KBM-7 (cell line): Measurements from ENCODE around the gene MAP3K20.
A peak's percentile ranks its signal among the peaks of the same experiment; 100 is the strongest.
"Not testable (repeated sequence)": the region's sequence is repeated elsewhere in the genome, so short reads cannot be mapped to it uniquely, and the experiment has no call there.

Experiments used
- DNase-seq: peaks from one replicate; pipeline ENCODE4 v3.0.0-alpha.2; 2015
- in situ Hi-C: fragments of 300-500 bp; cut with MboI; formaldehyde crosslinking; loops from 2 replicates; pipeline ENCODE4 v1.14.3; 2020; ENCODE audit warnings: low sequenced_read_pairs, low pct_unique_long_range_greater_than_20kb, mixed read lengths

MAP3K20 gene

GRCh38 chr2:173109253-173110188, 33.9 kb downstream of the MAP3K20 start:
- in situ Hi-C loops = no loop called here
- no peak for DNase-seq

GRCh38 chr2:173117678-173118077, 42.0 kb downstream of the MAP3K20 start:
- in situ Hi-C loops = no loop called here
- no peak for DNase-seq

- no peak for DNase-seq
- in situ Hi-C loops = no loop called here
These were observed 42.7 kb downstream of the MAP3K20 start for GRCh38 chr2:173118395-173118794.

GRCh38 chr2:173119069-173119807, 43.6 kb downstream of the MAP3K20 start:
- no peak for DNase-seq

GRCh38 chr2:173119944-173120343, 44.3 kb downstream of the MAP3K20 start:
- DNase-seq = no peak
- in situ Hi-C loops = no loop called here

More at GRCh38 chr2:173119069-173119807, 43.6 kb downstream of the MAP3K20 start:
- in situ Hi-C loops = no loop called here

GRCh38 chr2:173122936-173123335, 47.3 kb downstream of the MAP3K20 start:
- in situ Hi-C loops = no loop called here
- no peak for DNase-seq

GRCh38 chr2:173124441-173124840, 48.8 kb downstream of the MAP3K20 start:
- in situ Hi-C loops = no loop called here
- peak; percentile 12 for DNase-seq

DNA sequence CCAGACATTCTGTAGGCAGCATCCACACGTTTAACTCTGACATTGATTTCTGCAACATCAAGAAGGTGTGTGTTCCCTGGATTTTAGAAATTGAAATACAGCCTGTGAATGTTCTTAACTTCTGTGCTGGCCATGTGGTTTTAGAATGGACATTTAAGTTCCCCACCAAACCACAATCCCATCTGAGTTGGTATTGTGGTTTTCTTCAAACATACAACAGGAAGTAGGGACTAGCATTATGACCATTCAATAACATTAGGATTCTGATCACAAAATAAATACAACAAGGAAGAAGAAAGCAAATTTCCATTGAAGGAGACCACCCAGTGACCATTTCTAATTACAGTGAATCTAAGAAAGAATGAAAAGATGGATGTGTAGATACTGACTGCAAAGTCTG, 51.2 kb downstream of the MAP3K20 start:
- in situ Hi-C loops = no loop called here
- peak; percentile 69 for DNase-seq

DNA sequence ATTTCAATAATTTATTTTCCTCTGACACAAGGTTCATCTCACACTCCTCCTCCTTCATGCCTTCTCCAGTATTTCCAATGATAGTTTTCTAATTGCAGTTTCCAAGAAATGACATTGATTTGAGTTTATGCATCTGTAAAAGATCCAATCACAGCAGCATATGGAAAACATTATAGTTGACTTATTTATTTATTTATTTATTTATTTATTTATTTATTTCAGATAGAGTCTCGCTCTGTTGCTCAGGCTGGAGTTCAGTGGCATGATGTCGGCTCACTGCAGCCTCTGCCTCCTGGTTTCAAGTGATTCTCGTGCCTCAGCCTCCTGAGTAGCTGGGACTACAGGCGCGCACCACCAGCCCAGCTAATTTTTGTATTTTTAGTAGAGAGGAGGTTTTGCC, 52.5 kb downstream of the MAP3K20 start:
- DNase-seq, in situ Hi-C loops: not testable (repeated sequence)

DNA sequence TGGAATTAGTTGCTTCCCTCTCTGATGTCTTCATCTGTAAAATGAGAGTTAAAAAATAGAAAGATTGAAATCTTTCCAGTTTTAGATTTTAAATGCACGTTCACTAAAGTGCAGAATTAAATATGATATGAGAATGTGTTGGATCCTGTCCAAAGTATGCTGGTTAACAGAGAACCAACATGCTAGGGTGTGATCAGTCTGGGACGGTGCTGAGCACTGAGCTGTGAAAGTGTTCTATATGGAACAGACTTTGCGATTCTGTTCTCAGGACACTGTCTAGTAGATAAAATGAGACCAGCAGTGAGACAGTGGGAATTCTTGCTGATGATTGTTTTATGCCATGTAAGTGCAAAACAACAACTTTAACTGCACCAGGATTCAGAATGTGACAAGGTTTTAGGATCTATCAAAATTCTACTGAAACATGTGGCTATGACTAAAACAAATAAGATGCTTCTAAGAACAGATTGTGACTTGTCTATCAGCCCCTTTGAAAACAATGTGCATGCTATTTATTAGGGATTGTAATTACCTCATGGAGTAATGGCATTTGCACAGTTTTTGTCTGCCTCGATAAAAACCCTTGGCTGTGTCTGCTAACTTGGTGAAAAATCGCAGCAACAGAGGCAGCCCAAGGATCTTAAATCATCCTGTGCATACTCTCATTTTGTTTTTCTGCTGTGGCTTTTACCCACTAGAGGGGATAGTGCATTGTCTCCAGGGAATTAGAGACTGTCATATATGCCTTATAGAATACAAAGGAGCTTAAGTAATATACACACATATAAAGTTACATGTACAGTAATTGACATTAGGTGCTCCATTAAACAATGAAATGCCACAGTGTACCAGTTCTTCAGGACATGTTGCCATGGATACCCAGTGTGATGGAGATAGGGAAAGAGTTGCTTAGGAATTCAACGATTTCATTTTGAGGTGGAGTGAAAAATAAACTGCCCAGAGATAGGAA, 55.1 kb downstream of the MAP3K20 start:
- no peak for DNase-seq
- in situ Hi-C loops = no loop called here

DNA sequence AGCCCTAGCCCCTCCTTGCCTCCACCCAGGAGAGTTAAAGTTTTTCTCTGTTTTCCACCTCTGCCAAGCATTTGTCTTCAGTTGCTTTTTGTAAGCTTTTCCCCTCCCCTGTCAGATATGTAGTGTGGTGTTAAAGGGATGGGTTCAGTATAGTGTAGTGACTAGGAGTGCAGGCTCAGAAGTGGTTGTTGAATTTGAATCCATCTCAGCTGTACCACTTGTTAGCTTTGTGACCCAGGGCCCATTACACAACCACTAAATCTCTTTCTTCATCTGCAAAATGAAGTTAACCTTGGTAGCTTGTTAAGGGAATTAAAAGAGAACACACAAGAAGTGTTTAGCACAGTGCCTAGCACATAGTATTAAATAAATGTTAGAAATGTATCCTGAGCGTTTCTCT, 56.9 kb downstream of the MAP3K20 start:
- in situ Hi-C loops = no loop called here
- no peak for DNase-seq

DNA sequence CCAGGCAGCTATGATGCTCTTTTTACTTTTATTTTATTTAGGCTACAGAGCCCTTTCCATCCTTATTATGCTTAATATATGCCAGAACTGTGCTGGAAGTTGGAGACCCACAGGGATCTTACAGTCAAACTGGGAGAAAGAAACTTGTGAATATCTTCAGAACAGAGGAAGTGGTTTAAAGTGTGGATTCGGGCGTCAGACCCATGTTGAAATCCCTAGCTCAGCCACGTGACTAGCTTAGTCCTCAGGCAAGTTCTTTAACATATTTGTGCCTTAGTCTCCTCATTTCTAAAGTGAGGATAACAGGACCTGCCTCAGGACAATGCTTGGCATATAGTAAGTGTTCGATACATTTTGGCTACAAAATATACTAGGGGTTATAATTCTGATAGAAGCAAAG, 59.1 kb downstream of the MAP3K20 start:
- in situ Hi-C loops = no loop called here
- DNase-seq = peak; percentile 58

GRCh38 chr2:173136067-173136466, 60.4 kb downstream of the MAP3K20 start:
- in situ Hi-C loops = no loop called here
- no peak for DNase-seq

- in situ Hi-C loops = no loop called here
- no peak for DNase-seq
These were observed 61.0 kb downstream of the MAP3K20 start for GRCh38 chr2:173136599-173136998.

GRCh38 chr2:173137610-173138009, 62.0 kb downstream of the MAP3K20 start:
- in situ Hi-C loops = no loop called here
- no peak for DNase-seq

- no peak for DNase-seq
- in situ Hi-C loops = no loop called here
These were observed 63.3 kb downstream of the MAP3K20 start for GRCh38 chr2:173138962-173139361.

DNA sequence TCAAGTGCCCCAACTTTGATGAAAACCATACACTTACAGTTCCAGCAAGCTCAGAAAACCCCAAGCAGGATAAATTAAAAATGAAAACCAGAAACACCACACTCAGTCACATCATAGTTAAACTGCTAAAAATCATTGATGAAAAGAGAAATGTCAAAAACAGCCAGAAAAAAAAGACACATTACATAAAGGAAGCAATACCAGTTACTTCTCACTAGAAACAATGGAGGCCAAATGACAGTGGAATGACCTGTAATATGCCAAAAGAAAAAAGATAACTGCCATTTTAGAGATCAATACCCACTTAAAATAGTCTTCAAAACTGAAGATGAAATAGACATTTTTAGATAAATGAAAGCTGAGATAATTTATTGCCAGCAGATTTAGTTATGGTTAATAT, 66.0 kb downstream of the MAP3K20 start:
- in situ Hi-C loops = no loop called here

DNA sequence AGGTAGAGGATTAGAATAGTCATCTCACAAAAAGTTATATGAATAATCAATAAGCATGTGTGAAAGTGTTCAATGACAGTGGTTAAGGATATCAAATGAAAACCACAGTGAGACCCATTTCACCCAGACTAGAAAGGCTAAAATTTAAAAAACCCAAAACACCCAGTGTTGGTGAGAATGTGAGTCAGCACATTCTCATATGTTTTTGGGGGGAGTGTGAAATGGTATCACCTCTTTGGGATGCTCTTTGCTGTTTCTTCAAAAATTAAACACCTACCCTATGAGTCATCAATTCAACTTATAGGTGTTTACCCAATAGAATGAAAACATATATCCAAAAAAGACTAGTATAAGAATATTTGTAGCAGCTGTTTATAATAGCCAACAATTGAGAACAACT, 69.8 kb downstream of the MAP3K20 start:
- in situ Hi-C loops = no loop called here
- no peak for DNase-seq

More for the DNA sequence above, 66.0 kb downstream of the MAP3K20 start:
- DNase-seq = no peak

DNA sequence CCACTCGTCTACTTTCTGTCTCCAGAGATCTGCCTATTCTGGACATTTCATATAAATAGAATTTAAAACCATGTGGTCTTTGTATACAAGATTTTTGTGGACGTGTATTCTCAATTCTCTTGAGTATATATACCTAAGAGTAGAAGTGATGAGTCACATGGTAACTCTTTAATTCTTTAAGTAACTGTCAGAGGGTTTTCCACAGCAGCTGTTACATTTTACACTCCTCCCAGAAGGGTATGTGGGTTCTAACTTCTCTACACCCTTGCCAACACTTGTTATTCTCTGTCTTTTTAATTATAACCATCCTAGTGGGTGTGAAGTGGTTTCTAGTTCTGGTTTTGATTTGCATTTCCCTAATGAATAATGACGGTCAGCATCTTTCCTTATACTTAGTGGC, 70.9 kb downstream of the MAP3K20 start:
- DNase-seq = no peak
- in situ Hi-C loops = no loop called here
